AG08396 (cell line): ENCODE measurements around the gene NAA25.
"Not testable (repeated sequence)": the region's sequence is repeated elsewhere in the genome, so short reads cannot be mapped to it uniquely, and the experiment has no call there.

Experiments used
- DNase-seq: peaks from one replicate; pipeline ENCODE4 v3.0.0; 2012; ENCODE audit warnings: low spot score, mixed read lengths

NAA25 gene

GRCh38 chr12:112009596-112009995, 99.0 kb downstream of the NAA25 start:
- DNase-seq, result not testable (repeated sequence)

DNA sequence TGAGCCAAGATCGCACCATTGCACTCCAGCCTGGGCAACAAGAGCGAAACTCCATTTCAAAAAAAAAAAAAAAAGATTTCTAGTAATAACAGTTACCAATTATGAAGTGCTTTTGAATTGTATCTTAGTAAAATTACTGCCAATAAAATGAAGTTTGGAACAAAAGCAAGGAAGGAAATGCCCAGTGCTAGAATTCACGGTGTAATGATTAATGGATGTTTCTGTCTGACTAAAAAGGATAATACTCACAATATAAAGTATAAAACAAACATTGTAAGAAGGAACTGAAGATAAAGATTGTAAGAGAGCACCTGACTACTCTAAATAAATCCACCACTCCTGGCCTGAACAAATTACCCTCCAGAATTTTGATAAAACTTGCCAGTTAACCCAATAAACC, 99.7 kb downstream of the NAA25 start:
- DNase-seq, result no peak

DNA sequence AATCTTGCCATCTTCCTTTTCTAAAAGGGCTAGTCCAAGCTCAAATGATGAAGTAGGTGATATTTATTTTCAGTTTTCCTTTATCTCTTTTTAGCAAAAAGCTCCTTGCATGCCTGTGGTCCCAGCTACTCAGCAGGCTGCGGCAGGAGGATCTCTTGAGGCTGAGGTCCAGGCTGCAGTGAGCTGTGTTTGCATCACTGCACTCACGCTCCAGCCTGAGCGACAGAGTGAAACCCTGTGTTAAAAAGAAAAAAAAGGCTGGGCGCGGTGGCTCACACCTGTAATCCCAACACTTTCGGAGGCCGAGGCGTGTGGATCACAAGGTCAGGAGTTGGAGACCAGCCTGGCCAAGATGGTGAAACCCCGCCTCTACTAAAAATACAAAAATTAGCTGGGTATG, 100.6 kb downstream of the NAA25 start:
- DNase-seq, result no peak

DNA sequence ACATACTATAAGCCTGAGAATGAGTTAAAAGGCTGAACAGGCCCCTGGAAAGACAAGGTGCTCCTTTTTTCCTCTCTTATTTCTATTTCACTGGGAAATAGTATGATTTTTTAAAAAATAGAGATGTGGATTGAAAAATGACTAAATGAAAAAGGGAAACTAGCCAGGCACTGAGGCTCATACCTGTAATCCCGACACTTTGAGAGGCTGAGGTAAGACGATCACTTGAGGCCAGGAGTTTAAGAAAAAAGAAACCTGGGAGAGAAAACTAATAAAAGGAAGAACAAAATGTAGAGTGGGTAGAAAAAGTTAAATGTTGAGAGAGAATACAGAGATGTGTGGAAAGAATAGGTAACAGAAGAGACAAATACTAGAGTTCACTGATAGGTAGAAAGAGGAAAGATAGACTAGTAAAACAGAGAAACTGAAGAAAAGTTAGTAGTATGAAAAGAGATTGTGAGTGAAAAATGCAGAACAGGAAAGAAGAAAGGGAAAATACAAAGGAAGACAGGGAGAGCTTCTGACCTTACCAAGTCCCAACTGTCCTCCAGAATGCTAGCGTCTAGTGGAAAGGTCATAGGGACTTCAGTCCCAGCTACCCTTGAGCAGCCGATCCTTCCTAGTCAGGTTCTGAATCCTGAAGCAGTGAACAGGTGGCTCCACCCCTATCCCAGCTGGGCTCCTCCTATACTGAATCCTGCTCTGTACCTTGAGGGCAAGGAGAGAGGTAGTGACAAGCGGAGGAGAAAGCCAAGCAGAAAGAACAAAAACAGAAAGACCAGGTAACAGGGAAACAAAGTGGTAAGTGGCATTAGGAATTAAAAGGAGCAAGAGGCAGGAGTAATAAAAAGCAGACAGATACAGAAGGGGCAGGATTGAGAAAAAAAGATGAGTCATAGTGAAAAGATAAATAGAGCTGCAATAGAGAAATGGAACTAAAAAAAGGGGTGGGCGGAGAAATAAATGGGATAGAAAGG, 102.9 kb downstream of the NAA25 start:
- no peak for DNase-seq

GRCh38 chr12:112004041-112004440, 104.5 kb downstream of the NAA25 start:
- DNase-seq, result no peak

- DNase-seq, result peak; percentile 35
These were observed 107.0 kb downstream of the NAA25 start for GRCh38 chr12:112001576-112001975.

GRCh38 chr12:112000820-112001219, 107.8 kb downstream of the NAA25 start:
- DNase-seq, result no peak

- not testable (repeated sequence) for DNase-seq
These were observed 109.5 kb downstream of the NAA25 start for GRCh38 chr12:111999129-111999528.

DNA sequence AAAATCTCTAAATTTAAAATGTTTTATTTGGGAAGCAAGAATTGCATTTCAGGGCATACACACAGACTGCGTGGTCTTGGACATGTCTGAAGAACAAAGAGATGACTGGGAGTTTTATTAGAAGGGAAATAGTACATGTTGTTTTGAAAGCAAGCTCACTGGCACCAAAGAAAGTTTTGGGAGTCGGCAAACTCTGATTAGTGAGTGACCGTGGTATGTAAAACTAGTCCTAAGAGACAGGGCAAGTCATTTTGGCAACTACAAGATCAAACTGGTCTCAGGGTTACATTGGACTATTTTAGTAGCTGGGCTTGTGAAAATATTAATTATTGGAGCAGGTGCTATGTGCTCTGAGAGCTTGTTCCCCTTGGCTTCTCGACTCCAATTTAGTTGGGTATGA, 110.6 kb downstream of the NAA25 start:
- DNase-seq, result no peak

DNA sequence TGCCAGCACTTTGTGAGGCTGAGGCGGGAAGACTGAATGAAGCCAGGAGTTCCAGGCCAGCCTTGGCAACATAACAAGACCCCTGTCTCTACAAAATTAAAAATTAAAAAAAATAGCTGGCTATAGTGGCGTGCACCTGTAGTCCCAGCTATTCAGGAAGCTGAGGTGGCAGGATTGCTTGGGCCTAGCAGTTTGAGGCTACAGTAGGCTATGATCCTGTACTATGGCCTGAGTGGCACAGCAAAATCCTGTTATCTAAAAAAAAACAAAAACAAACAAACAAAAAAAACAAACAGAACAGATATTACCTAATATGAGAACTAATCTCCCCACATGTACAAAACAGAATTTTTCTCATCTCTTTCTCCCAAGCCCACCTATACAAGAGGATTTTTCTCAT, 111.3 kb downstream of the NAA25 start:
- no peak for DNase-seq

- no peak for DNase-seq
These were observed 112.7 kb downstream of the NAA25 start for GRCh38 chr12:111995782-111996480.

DNA sequence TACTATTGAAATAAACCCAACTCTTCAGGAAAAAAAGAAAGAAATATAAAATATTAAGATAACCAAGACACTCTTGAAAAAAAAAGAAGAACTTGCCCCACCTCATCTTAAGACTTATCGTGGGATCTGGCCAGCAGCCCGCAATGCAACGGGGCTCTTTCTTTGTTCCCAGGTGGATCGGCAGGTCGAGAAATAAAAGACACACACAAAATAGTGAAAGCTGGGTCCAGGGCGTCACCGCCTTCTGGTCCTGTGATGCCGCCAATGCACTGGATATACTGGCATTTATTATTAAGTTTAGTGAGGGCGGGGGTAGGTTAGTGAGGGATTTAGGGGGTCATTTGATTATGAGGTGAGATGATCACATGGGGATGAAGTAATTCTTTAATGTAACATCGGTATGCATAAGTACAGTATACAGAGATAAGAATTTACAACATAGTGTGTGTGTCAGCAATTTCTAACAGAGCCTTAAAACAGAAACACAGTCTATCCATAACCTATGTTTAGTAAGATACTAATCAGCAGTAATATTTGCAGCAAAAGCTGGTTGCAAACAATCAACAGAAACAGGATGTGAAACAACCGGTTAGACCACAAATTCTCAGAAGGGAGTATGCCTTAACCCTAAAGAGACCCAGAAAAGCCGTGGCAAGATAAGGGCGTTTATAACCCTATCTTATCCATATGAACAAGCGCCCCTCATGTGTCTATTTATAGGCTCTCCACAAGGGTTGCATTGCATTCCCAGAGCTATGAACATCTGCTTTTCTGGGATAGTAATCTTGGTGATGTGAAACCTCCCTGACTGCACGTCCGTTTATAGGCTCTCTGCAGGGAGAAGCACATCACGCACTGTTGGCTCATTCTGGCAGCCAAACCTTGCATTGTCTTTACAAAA, 114.1 kb downstream of the NAA25 start:
- DNase-seq, result not testable (repeated sequence)

- no peak for DNase-seq
These were observed 115.1 kb downstream of the NAA25 start for GRCh38 chr12:111993292-111994150.

GRCh38 chr12:111992464-111992863, 116.1 kb downstream of the NAA25 start:
- DNase-seq, result no peak

DNA sequence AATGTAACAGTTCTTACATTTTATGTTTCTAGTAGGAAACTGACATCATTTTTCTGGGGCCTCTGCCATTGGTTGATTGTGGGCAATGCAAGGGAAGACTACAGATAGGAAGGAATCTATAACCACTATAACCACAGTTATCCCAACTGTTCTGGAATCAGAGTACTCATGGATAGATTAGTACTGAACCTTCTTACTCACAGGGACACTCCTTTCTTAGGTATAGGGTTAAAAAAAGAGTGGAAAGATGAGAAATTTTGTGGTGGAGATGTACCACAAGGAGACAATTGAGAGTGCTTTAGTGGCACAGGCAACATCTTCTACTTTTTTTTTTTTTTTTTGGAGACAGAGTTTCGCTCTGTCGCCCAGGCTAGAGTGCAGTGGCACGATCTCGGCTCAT, 116.6 kb downstream of the NAA25 start:
- DNase-seq, result no peak

GRCh38 chr12:111991535-111991934, 117.0 kb downstream of the NAA25 start:
- DNase-seq, result no peak

DNA sequence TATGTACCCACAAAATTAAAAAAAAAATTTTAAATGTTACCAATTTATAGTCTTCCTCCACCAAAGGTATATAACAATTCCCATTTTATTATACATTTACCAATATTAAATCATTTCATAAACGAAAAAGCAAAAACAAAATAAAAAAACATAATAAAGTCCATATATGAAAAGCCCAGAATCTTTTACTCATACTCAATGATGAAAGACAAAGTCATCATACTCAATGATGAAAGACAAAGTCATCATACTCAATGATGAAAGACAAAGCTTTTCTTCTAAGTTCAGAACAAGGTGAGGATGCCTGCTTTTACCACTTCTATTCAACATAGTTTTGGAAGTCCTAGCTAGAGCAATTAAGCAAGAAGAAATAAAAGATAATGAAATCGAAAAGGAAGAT, 123.8 kb downstream of the NAA25 start:
- no peak for DNase-seq

GRCh38 chr12:111981987-111982386, 126.6 kb downstream of the NAA25 start:
- DNase-seq, result no peak

DNA sequence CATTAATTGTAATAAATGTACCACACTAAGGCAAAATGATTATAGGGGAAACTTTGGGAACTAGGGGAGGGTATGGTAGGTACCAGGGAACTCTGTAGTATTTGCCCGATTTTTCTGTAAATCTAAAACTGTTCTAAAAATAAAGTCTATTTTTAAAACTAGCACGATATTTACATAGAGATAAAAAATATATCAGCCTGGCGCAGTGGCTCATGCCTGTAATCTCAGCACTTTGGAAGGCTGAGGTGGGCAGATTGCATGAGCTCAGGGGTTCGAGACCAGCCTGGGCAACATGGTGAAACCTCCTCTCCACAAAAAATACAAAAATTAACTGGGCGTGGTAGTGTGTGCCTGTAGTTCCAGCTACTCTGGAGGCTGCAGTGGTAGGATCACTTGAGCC, 128.0 kb downstream of the NAA25 start:
- DNase-seq, result no peak

- no peak for DNase-seq
These were observed 130.0 kb downstream of the NAA25 start for GRCh38 chr12:111978545-111978944.

GRCh38 chr12:111976860-111977259, 131.7 kb downstream of the NAA25 start:
- DNase-seq, result no peak
